Uterus (tissue), 4 donors: ENCODE data around the gene TSPAN11. TPM values are rescaled to one million over a fixed set of nuclear protein-coding genes. Genes with fewer than 3 reads are reported as not detected.

Experiments
- DNase-seq, 2 donors: peaks; one replicate each; pipeline ENCODE4 v3.0.0-alpha.2; 2019 to 2020
- H3K27ac ChIP-seq, 2 donors: fragments of 200-600 bp; sonication (generic); 1 replicate in 1 of 2; 2 replicates in 1 of 2; pipeline ENCODE4 v1.5.1; 2016 to 2018
- H3K27me3 ChIP-seq, 2 donors: fragments of 200-600 bp; sonication (generic); one replicate each; pipeline ENCODE4 v1.5.1; 2018 to 2019; ENCODE audit warnings: control low read depth in 1 of 2
- H3K36me3 ChIP-seq, 2 donors: fragments of 200-600 bp; sonication (generic); one replicate each; pipeline ENCODE4 v1.5.1; 2019; ENCODE audit warnings: control low read depth in 1 of 2
- H3K4me1 ChIP-seq, 2 donors: fragments of 200-600 bp; sonication (generic); one replicate each; pipeline ENCODE4 v1.5.1; 2018 to 2019; ENCODE audit warnings: control low read depth in 1 of 2
- H3K4me3 ChIP-seq, 2 donors: fragments of 200-600 bp; sonication (generic); 1 replicate in 1 of 2; 2 replicates in 1 of 2; pipeline ENCODE4 v1.5.1; 2018 to 2019; ENCODE audit warnings: mild to moderate bottlenecking in 1 of 2
- H3K9me3 ChIP-seq, 2 donors: fragments of 200-600 bp; sonication (generic); one replicate each; pipeline ENCODE4 v1.5.1; 2019; ENCODE audit warnings: control low read depth in 1 of 2
- POLR2A ChIP-seq, 2 donors: fragments of 450-650 bp; IDR thresholded peaks; one replicate each; pipeline ENCODE4 v1.6.1; 2016; ENCODE audit warnings: antibody characterized with exemption in 2 of 2, mild to moderate bottlenecking in 1 of 2, moderate library complexity in 1 of 2
- intact Hi-C: fragments of 100-400 bp; cut with DNase I; formaldehyde crosslinking; loops from one replicate; pipeline ENCODE4 v1.15.1; 2023; ENCODE audit warnings: low total_unique reads
- total RNA-seq, 4 donors: library from RNA; depleted of rRNA in 3 of 4; stranded (reverse); fragments of >200 nt in 3 of 4; gene quantifications; one replicate each; pipeline versions ENCODE4 v1.1.0 to v1.2.4, GENCODE V29; 2014 to 2023
- TF ChIP-seq, protein P1 (sequence below), 4 experiments: fragments of 200-600 bp in 2 of 4; fragments of 450-650 bp in 2 of 4; sonication (generic) in 2 of 4; IDR thresholded peaks; one replicate each; pipeline ENCODE4 v1.5.1; 2016 to 2019; ENCODE audit warnings: antibody characterized with exemption in 4 of 4, mild to moderate bottlenecking in 2 of 4, moderate library complexity in 1 of 4
- donor health status: DM: yes; HTN: yes; CAD: no.

The TSPAN11 gene
- total RNA-seq, 4 donors from 2014 or later: 0.51 to 9.4 (median 0.88) TPM

DNA sequence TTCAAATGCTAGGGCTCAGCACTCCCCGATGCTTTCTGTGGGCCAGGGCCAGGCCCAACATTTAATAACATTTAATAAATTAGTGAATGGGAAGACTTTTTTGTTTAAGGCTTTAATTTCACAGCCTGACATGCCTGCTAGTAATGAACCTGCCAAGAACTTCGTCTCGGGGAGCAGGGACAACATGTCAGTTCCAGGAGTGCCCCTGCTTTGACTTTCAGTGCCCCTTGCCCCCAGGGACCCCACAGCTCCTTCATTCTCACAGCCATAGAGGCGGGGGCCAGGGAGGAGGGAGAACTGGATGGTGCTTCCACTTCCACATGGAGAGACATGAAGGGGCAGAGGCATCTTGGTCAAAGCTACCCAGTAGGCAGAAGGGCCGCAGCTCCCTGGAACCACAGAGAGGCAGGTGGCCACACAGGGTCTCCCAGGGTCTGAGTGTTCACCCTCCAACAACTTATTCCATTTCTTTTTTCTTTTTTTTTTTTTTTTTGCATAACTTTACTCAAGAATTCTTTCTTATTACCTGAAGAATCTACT is 81.2 kb downstream of the TSPAN11 start:
- TF ChIP-seq, protein P1, sequence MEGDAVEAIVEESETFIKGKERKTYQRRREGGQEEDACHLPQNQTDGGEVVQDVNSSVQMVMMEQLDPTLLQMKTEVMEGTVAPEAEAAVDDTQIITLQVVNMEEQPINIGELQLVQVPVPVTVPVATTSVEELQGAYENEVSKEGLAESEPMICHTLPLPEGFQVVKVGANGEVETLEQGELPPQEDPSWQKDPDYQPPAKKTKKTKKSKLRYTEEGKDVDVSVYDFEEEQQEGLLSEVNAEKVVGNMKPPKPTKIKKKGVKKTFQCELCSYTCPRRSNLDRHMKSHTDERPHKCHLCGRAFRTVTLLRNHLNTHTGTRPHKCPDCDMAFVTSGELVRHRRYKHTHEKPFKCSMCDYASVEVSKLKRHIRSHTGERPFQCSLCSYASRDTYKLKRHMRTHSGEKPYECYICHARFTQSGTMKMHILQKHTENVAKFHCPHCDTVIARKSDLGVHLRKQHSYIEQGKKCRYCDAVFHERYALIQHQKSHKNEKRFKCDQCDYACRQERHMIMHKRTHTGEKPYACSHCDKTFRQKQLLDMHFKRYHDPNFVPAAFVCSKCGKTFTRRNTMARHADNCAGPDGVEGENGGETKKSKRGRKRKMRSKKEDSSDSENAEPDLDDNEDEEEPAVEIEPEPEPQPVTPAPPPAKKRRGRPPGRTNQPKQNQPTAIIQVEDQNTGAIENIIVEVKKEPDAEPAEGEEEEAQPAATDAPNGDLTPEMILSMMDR (IDR thresholded peaks at IDR 0.05): no peak
- TF ChIP-seq POLR2A (IDR thresholded peaks at IDR 0.05): no peak
- Histone ChIP-seq H3K9me3 (no peaks in the 10 kb centered on the region), H3K4me3 (no peak overlapping the region), H3K27ac (no peak overlapping the region), H3K4me1 (no peaks in the 10 kb centered on the region), H3K27me3 (no peaks in the 10 kb centered on the region), H3K36me3 (no peaks in the 10 kb centered on the region)
- intact Hi-C loops: no loop called here
- DNase-seq: peak in 1 of 2 donors; percentile 4

DNA sequence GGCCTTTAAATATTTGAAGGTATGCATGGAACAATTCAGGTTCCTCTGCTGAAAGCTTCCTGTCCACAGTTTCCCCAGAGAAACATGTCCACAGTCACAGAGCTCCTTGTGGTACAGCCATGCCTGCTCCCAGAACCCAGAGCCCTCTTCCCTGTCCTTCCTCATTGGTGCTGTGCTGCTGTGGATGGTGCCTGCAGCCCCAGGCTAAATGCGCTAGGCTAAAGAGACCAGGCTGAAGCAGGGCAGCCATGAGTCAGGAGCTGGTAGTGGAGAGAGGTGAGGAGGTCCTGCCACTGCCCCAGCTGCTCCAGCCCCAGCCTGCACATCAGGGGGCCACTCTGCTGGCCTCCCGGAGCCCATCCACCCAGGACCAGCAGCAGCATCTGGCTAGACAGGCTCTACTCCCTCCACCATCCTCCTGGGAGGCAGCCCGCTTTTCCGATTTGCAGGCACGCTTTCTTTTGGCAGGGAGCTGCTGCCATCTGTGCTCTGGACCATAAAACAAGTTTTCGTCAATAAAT is 81.8 kb downstream of the TSPAN11 start:
- no peaks in the 10 kb centered on the region for H3K4me1 ChIP-seq
- no peak for DNase-seq
- no peaks in the 10 kb centered on the region for H3K27me3 ChIP-seq
- no peak overlapping the region for H3K4me3 ChIP-seq
- H3K9me3 ChIP-seq: no peaks in the 10 kb centered on the region
- TF ChIP-seq, protein P1 (IDR thresholded peaks at IDR 0.05): no peak
- no peak for TF ChIP-seq POLR2A (IDR thresholded peaks at IDR 0.05)
- H3K27ac ChIP-seq: no peak overlapping the region
- no peaks in the 10 kb centered on the region for H3K36me3 ChIP-seq
- intact Hi-C loops: no loop called here

DNA sequence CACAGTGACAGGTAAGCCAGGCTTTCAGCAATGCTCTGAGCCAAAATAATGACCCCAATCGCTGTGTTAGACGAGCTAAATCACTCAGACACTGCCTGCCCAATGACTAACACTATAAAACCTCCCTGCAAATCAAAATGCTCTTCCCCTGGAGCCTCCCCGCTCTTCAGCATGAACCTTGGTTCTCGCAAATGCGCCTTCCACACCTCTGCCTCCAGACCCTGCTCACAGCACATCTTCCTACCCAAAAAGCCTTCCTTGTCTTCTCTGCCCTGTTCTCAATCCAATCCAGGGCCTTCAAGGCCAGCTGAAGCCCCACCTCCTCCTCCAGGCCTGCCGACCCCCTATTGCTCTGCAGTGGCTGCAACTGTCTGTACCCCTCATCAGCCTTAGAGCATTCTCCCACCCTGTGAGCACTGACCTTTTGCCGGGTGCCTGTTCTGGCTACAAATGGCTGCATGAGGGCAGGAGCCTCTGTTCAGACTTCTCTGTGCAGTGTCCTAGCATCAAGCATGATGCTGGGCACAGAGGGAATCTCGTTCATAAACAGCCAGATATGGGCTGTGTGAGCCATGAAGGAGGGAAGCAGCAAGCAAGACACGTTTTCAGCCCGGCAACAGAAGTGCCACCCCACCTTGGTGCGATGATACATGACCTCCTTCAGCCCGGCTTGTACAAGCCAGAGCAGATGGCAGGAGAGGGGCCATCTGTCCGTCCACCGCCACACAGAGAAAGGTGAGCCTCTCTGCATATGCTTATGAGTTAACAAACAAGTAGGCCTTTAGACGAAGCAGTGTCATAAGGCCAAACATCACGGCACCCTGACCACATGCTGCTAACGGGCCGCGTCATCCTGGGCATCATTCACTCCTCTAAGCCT is 82.7 kb downstream of the TSPAN11 start:
- H3K27ac ChIP-seq: no peak overlapping the region
- DNase-seq: no peak
- TF ChIP-seq POLR2A (IDR thresholded peaks at IDR 0.05): no peak
- TF ChIP-seq, protein P1 (IDR thresholded peaks at IDR 0.05): no peak
- no peaks in the 10 kb centered on the region for H3K9me3 ChIP-seq
- H3K4me1 ChIP-seq: no peaks in the 10 kb centered on the region
- intact Hi-C loops: no loop called here
- no peaks in the 10 kb centered on the region for H3K36me3 ChIP-seq
- H3K27me3 ChIP-seq: no peaks in the 10 kb centered on the region
- H3K4me3 ChIP-seq: no peak overlapping the region

DNA sequence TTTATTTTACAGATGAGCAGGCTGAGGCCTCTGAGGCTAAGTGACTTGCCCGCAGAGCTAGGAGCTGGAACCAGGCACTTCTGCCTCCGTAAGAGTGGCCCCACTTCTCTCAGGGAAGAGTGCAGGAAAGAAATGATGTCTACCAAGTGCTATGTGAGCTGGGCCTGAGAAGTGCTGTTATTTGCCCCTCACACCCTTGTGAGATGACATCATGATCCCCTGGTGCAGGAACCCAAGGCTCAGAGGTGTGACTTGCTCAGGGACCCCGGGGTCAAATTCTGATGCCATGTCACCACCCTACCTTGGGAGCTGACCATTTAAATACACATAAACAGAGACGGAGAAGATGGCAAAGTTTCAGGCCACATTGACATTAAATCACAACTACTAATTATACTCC is 83.4 kb downstream of the TSPAN11 start:
- no peaks in the 10 kb centered on the region for H3K4me1 ChIP-seq
- intact Hi-C loops: no loop called here
- no peaks in the 10 kb centered on the region for H3K27me3 ChIP-seq
- TF ChIP-seq, protein P1 (IDR thresholded peaks at IDR 0.05): no peak
- no peak for TF ChIP-seq POLR2A (IDR thresholded peaks at IDR 0.05)
- H3K4me3 ChIP-seq: no peak overlapping the region
- H3K27ac ChIP-seq: no peak overlapping the region
- peak in 1 of 2 donors; percentile 3 for DNase-seq
- no peaks in the 10 kb centered on the region for H3K9me3 ChIP-seq
- no peaks in the 10 kb centered on the region for H3K36me3 ChIP-seq

DNA sequence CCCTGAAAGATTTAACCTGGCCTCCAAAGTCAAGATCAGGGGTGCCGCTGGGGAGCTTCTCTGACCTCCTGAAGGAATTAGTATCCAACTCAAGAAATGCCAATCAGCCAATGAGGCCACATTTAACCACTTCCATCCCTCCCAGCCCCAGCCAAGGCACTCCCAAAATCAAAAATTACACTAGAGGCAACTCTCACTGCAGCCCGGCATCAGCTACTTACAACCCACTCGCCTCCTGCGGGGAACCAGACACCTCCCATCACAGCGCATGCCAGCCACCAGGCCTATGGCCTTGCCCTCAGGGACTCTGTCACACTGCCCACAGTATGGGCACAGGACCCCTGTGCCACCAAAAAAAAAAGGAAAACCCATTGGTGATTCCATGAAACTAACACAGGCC is 84.8 kb downstream of the TSPAN11 start:
- H3K4me1 ChIP-seq: no peaks in the 10 kb centered on the region
- TF ChIP-seq, protein P1 (IDR thresholded peaks at IDR 0.05): no peak
- TF ChIP-seq POLR2A (IDR thresholded peaks at IDR 0.05): no peak
- no peaks in the 10 kb centered on the region for H3K9me3 ChIP-seq
- no peaks in the 10 kb centered on the region for H3K27me3 ChIP-seq
- H3K36me3 ChIP-seq: no peaks in the 10 kb centered on the region
- no peak for DNase-seq
- no peak overlapping the region for H3K27ac ChIP-seq
- intact Hi-C loops: no loop called here
- H3K4me3 ChIP-seq: no peak overlapping the region
